ENCODE data around the gene ATP9A.

DNA sequence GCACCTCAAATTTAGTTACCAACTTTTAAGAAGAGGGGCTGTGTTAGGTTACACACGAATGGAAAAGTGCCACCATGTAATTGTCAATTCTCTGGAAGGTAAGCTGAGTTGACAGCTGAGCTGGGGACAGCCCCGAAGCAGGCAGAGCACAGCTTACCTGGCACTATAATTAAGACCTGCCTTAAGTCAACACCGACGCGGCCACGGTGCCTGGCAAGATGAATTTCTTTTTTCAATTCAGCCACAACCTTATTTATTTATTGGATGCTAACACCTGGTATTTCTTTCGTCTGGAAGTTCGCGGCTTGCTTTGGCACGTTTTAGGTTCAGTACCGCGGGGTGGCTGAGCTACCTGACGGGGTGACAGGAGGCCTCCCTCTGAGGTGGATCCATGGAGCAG, 185.1 kb downstream of the ATP9A start:
- TF ChIP-seq POLR2A (IDR thresholded peaks at IDR 0.05) = no peak
- TF ChIP-seq, protein P1, sequence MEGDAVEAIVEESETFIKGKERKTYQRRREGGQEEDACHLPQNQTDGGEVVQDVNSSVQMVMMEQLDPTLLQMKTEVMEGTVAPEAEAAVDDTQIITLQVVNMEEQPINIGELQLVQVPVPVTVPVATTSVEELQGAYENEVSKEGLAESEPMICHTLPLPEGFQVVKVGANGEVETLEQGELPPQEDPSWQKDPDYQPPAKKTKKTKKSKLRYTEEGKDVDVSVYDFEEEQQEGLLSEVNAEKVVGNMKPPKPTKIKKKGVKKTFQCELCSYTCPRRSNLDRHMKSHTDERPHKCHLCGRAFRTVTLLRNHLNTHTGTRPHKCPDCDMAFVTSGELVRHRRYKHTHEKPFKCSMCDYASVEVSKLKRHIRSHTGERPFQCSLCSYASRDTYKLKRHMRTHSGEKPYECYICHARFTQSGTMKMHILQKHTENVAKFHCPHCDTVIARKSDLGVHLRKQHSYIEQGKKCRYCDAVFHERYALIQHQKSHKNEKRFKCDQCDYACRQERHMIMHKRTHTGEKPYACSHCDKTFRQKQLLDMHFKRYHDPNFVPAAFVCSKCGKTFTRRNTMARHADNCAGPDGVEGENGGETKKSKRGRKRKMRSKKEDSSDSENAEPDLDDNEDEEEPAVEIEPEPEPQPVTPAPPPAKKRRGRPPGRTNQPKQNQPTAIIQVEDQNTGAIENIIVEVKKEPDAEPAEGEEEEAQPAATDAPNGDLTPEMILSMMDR (IDR thresholded peaks at IDR 0.05) = no peak

Measured in right lobe of liver (tissue), 4 donors.